Lower leg skin (tissue), 3 donors: Measurements from ENCODE around the gene PTDSS2.

ENCODE experiments used
- POLR2A ChIP-seq, 2 donors: fragments of 450-650 bp; IDR thresholded peaks; one replicate each; pipeline ENCODE4 v1.6.1; 2016 to 2017; ENCODE audit warnings: antibody characterized with exemption in 2 of 2, mild to moderate bottlenecking in 1 of 2, moderate library complexity in 1 of 2
- TF ChIP-seq, protein P1 (sequence below), 3 donors: fragments of 450-650 bp; IDR thresholded peaks; one replicate each; pipeline ENCODE4 v1.5.1; 2016; ENCODE audit warnings: antibody characterized with exemption in 3 of 3, mild to moderate bottlenecking in 3 of 3, moderate library complexity in 2 of 3

DNA sequence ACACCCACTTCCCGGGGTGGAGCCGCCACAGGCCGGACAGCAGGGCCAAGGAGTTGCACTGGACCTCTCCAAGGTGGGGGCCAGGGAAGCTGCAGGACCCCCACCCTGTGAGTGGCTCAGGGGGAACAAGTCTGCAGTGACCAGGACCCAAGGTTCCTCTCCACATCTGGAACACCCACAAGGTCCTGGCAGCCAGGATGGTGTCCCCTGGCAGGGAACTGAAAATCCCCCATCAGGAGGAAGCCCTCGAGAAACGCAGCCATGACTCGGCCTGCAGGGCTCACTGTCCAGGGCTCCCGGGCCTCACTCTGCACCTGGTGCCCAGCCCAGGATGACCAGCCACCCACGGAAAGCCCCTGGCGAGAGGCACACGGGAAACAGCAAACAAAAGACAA lies 45.5 kb downstream of the PTDSS2 start:
- TF ChIP-seq, protein P1, sequence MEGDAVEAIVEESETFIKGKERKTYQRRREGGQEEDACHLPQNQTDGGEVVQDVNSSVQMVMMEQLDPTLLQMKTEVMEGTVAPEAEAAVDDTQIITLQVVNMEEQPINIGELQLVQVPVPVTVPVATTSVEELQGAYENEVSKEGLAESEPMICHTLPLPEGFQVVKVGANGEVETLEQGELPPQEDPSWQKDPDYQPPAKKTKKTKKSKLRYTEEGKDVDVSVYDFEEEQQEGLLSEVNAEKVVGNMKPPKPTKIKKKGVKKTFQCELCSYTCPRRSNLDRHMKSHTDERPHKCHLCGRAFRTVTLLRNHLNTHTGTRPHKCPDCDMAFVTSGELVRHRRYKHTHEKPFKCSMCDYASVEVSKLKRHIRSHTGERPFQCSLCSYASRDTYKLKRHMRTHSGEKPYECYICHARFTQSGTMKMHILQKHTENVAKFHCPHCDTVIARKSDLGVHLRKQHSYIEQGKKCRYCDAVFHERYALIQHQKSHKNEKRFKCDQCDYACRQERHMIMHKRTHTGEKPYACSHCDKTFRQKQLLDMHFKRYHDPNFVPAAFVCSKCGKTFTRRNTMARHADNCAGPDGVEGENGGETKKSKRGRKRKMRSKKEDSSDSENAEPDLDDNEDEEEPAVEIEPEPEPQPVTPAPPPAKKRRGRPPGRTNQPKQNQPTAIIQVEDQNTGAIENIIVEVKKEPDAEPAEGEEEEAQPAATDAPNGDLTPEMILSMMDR (IDR thresholded peaks at IDR 0.05) = no peak
- TF ChIP-seq POLR2A (IDR thresholded peaks at IDR 0.05) = no peak
